Peyer's patch (tissue), 4 donors: ENCODE data around the gene SMAD3.

Source experiments
- CTCF ChIP-seq, 6 experiments: fragments of 450-650 bp in 4 of 6; fragments of 200-600 bp in 2 of 6; sonication (generic) in 1 of 6; IDR thresholded peaks; one replicate each; pipeline ENCODE4 v1.5.1; 2017 to 2019; ENCODE audit warnings: antibody characterized with exemption in 6 of 6, mild to moderate bottlenecking in 3 of 6, moderate library complexity in 1 of 6
- POLR2A ChIP-seq, 2 donors: fragments of 450-650 bp; IDR thresholded peaks; one replicate each; pipeline ENCODE4 v1.5.1; 2017; ENCODE audit warnings: antibody characterized with exemption in 2 of 2, mild to moderate bottlenecking in 2 of 2, moderate library complexity in 2 of 2

GRCh38 chr15:67097424-67097823 lies 32.0 kb downstream of the SMAD3 start:
- TF ChIP-seq POLR2A (IDR thresholded peaks at IDR 0.05) (no peak), CTCF (IDR thresholded peaks at IDR 0.05) (no peak)
